Natural killer cell (primary cell): ENCODE measurements around the gene PDE6A. TPM values are rescaled to one million over a fixed set of nuclear protein-coding genes. Genes with fewer than 3 reads are reported as not detected.

Source experiments
- ATAC-seq, 3 donors: fragments of 150-1000 bp in 2 of 3; fragments of 200-7000 bp in 1 of 3; cut with Tn5 transposase; 1 replicate in 1 of 3; 2 replicates in 2 of 3; pipeline ENCODE4 v1.10.0; 2021; ENCODE audit warnings: mild to moderate bottlenecking in 2 of 3, moderate library complexity in 2 of 3
- DNase-seq, 2 donors: peaks; one replicate each; pipeline versions ENCODE4 v3.0.0 to v3.0.0-alpha.2; 2013 to 2021; ENCODE audit warnings: mixed read lengths in 1 of 2
- H3K27ac ChIP-seq: one replicate; pipeline ENCODE4 v1.5.1; 2013; ENCODE audit warnings: mild to moderate bottlenecking, low read length
- H3K27me3 ChIP-seq: one replicate; pipeline ENCODE4 v1.6.1; 2013; ENCODE audit warnings: low read length; ENCODE audit not compliant: control insufficient read depth, insufficient read depth
- H3K36me3 ChIP-seq: one replicate; pipeline ENCODE4 v1.6.1; 2013; ENCODE audit warnings: low read length; ENCODE audit not compliant: control insufficient read depth, insufficient read depth
- H3K4me1 ChIP-seq: one replicate; pipeline ENCODE4 v1.6.1; 2013; ENCODE audit warnings: low read length; ENCODE audit not compliant: control insufficient read depth, insufficient read depth
- H3K4me3 ChIP-seq: one replicate; pipeline ENCODE4 v1.5.1; 2013; ENCODE audit warnings: low read length
- H3K9me3 ChIP-seq: one replicate; pipeline ENCODE4 v1.6.1; 2013; ENCODE audit warnings: low read length; ENCODE audit not compliant: control insufficient read depth, insufficient read depth
- H3K27ac Mint-ChIP-seq, 2 donors: one replicate each; pipeline ENCODE4 v1.8.0; 2022; ENCODE audit warnings: mild to moderate bottlenecking in 2 of 2, mixed read lengths in 2 of 2, moderate library complexity in 1 of 2
- H3K27me3 Mint-ChIP-seq, 2 donors: one replicate each; pipeline ENCODE4 v1.8.0; 2022; ENCODE audit warnings: low read depth in 2 of 2, mixed read lengths in 2 of 2
- H3K36me3 Mint-ChIP-seq: one replicate; pipeline ENCODE4 v1.8.0; 2022; ENCODE audit warnings: mixed read lengths
- H3K4me1 Mint-ChIP-seq, 2 donors: one replicate each; pipeline ENCODE4 v1.8.0; 2022; ENCODE audit warnings: mixed read lengths in 2 of 2
- H3K4me3 Mint-ChIP-seq: one replicate; pipeline ENCODE4 v1.8.0; 2022; ENCODE audit warnings: mild to moderate bottlenecking, moderate library complexity, mixed read lengths
- H3K9me3 Mint-ChIP-seq, 2 donors: one replicate each; pipeline ENCODE4 v1.8.0; 2022; ENCODE audit warnings: mixed read lengths in 2 of 2
- WGBS: methylation state at CpG from one replicate; pipeline ENCODE4 v1.1.7; 2013; ENCODE audit warnings: missing lambda C conversion rate; ENCODE audit not compliant: insufficient coverage; 5-methylcytosine and 5-hydroxymethylcytosine counted together
- intact Hi-C: fragments of 100-400 bp; cut with micrococcal nuclease; formaldehyde crosslinking; loops from one replicate; pipeline ENCODE4 v1.14.2; 2022
- total RNA-seq, 4 donors: library from RNA; stranded (reverse); fragments of 120-200 nt in 1 of 4; gene quantifications; one replicate each; pipeline versions ENCODE4 v1.2.3 to v1.2.4, GENCODE V29; 2013 to 2022
- TF ChIP-seq, protein P1 (sequence below): fragments of 200-600 bp; IDR thresholded peaks from one replicate; pipeline ENCODE4 v1.8.0; 2022; ENCODE audit warnings: antibody characterized with exemption

The PDE6A gene
- total RNA-seq, 3 donors from 2014 or later (not counting 1 experiment from before 2014, with no cell fraction given), result not detected

DNA sequence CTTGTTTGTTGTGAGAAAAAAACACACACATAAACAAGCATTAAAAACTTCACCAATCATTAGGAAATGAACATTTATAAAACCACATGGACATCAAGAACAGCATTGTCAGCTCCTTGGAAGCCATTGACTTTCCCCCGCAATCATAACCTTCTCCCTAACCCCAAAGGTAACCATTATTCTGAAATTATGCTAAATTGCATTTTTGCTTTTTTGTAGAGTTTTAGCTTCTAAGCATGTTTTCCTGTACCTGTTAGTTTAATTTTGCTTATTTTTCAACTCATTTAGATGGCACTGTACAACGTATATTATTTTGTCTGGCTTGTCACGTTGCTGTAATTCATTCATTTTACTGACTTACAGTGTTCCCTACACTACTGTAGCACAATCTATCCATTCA is 36.8 kb downstream of the PDE6A start:
- 94% methylated on average over 3 of the region's 3 CpGs for WGBS
- Mint-ChIP-seq H3K27ac (no peak overlapping the region), H3K27me3 (peaks cover 20 to 30% of the 10 kb centered on the region in 2 donors)

DNA sequence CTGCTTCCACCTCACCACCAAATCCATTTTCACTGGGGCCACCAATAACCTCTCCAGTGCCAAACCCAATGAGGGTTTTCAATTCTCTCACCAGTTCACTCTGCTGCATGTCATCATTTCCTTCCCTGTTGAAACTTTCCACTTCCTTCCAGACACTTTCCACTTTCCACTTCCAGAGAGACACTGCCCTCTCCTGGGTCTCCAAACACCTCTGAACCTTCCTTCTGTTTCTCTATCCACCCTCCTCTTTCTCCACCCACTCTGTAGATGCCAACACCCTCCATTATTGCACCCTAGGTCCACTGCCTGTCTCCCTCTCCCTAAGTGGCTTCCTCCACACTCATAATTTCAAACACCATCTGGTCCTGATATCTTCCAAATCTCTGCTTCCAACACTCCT is 39.6 kb downstream of the PDE6A start:
- no peak for ATAC-seq
- Histone ChIP-seq H3K27ac (no peak overlapping the region), H3K4me3 (no peak overlapping the region), H3K27me3 (peaks cover 3% of the 10 kb centered on the region), H3K36me3 (no peaks in the 10 kb centered on the region), H3K9me3 (no peaks in the 10 kb centered on the region), H3K4me1 (no peaks in the 10 kb centered on the region)
- Mint-ChIP-seq H3K36me3 (no peaks in the 10 kb centered on the region), H3K9me3 (no peaks in the 10 kb centered on the region), H3K4me1 (no peaks in the 10 kb centered on the region), H3K27ac (no peak overlapping the region), H3K27me3 (peaks cover 15 to 24% of the 10 kb centered on the region in 2 donors), H3K4me3 (no peak overlapping the region)
- TF ChIP-seq, protein P1, sequence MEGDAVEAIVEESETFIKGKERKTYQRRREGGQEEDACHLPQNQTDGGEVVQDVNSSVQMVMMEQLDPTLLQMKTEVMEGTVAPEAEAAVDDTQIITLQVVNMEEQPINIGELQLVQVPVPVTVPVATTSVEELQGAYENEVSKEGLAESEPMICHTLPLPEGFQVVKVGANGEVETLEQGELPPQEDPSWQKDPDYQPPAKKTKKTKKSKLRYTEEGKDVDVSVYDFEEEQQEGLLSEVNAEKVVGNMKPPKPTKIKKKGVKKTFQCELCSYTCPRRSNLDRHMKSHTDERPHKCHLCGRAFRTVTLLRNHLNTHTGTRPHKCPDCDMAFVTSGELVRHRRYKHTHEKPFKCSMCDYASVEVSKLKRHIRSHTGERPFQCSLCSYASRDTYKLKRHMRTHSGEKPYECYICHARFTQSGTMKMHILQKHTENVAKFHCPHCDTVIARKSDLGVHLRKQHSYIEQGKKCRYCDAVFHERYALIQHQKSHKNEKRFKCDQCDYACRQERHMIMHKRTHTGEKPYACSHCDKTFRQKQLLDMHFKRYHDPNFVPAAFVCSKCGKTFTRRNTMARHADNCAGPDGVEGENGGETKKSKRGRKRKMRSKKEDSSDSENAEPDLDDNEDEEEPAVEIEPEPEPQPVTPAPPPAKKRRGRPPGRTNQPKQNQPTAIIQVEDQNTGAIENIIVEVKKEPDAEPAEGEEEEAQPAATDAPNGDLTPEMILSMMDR, result no peak
- intact Hi-C loops, result no loop called here
- DNase-seq, result no peak

More for the DNA sequence above, 36.8 kb downstream of the PDE6A start:
- Mint-ChIP-seq H3K4me3 (no peak overlapping the region), H3K4me1 (no peaks in the 10 kb centered on the region), H3K9me3 (no peaks in the 10 kb centered on the region), H3K36me3 (no peaks in the 10 kb centered on the region)
- no peak for DNase-seq
- ATAC-seq, result no peak
- intact Hi-C loops, result no loop called here
- TF ChIP-seq, protein P1, result no peak
- no peak overlapping the region for H3K27ac ChIP-seq
- H3K9me3 ChIP-seq, result no peaks in the 10 kb centered on the region
- H3K36me3 ChIP-seq, result no peaks in the 10 kb centered on the region
- H3K4me1 ChIP-seq, result no peaks in the 10 kb centered on the region
- no peak overlapping the region for H3K4me3 ChIP-seq
- H3K27me3 ChIP-seq, result peaks cover 5% of the 10 kb centered on the region

DNA sequence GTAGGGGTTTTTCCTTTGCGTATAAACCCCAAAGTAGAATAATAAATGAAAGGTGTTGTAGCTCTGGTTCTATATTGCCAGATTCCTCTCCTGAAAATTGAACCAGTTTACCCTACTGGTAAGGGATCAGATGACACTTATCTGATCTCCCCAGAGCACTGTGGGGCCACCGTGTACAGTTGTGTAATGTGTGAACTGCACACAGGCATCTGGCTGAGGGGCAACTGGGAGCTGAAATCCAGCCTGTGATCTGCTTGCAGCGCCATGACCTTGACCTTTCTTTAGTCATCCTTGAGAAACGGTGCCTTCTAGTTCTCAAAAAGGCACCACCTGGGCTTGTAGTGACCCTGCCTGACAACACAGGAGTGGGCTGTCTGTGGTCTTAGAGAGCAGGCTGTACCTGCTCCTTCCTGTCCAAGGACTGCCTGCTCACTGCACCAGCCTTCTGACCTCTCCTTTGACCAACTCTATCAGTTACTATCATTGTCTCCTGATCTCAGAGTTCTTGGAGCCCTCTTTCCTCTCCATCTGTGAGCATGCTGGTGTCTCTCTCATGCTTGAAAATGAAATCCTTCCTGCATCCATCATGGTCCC is 40.2 kb downstream of the PDE6A start:
- H3K27me3 ChIP-seq, result peaks cover 3% of the 10 kb centered on the region
- H3K4me3 ChIP-seq, result no peak overlapping the region
- TF ChIP-seq, protein P1, result no peak
- no peaks in the 10 kb centered on the region for H3K9me3 ChIP-seq
- no peaks in the 10 kb centered on the region for H3K36me3 ChIP-seq
- Mint-ChIP-seq H3K36me3 (no peaks in the 10 kb centered on the region), H3K27ac (no peak overlapping the region), H3K27me3 (peaks cover 9 to 22% of the 10 kb centered on the region in 2 donors), H3K9me3 (no peaks in the 10 kb centered on the region), H3K4me1 (no peaks in the 10 kb centered on the region), H3K4me3 (no peak overlapping the region)
- no peak overlapping the region for H3K27ac ChIP-seq
- intact Hi-C loops, result no loop called here
- H3K4me1 ChIP-seq, result no peaks in the 10 kb centered on the region
- 62% methylated on average over 3 of the region's 4 CpGs for WGBS
- DNase-seq (no peak), ATAC-seq (no peak)

DNA sequence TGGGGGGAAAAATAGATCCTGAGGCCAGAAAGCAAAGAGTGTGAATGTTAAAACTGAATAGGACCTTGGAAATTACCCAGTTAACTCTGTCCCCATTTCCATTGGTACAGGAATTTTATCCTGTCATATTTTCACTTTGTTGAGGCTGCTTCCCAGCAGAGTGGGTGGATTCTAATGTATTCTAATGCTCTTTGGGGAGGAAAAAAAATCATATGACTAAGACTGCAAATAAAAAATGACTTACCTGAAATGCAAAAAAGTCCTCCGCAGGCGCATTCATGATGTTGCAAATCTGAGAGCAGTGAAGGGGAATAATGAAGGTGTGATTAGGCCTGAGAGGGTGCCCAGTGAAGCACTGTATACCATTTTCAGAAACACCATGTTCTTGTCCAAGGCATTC is 41.2 kb downstream of the PDE6A start:
- no peak overlapping the region for H3K4me3 Mint-ChIP-seq
- Histone ChIP-seq H3K27me3 (peaks cover 3% of the 10 kb centered on the region), H3K4me1 (no peaks in the 10 kb centered on the region), H3K4me3 (no peak overlapping the region), H3K27ac (no peak overlapping the region), H3K36me3 (no peaks in the 10 kb centered on the region), H3K9me3 (no peaks in the 10 kb centered on the region)
- no peaks in the 10 kb centered on the region for H3K36me3 Mint-ChIP-seq
- ATAC-seq (no peak), DNase-seq (no peak)
- H3K4me1 Mint-ChIP-seq, result no peaks in the 10 kb centered on the region
- no peaks in the 10 kb centered on the region for H3K9me3 Mint-ChIP-seq
- H3K27ac Mint-ChIP-seq, result no peak overlapping the region
- H3K27me3 Mint-ChIP-seq, result peaks cover 6 to 25% of the 10 kb centered on the region in 2 donors
- intact Hi-C loops, result no loop called here
- TF ChIP-seq, protein P1, result no peak
- WGBS, result 92% methylated on average over 2 of the region's 2 CpGs
